Measurements from ENCODE around the gene USP32. TPM values are rescaled to one million over a fixed set of nuclear protein-coding genes. Genes with fewer than 3 reads are reported as not detected.
"Not testable (repeated sequence)": the region's sequence is repeated elsewhere in the genome, so short reads cannot be mapped to it uniquely, and the experiment has no call there.

The USP32 gene
- total RNA-seq, 2 donors from 2014 or later: 27.5 to 34.2 TPM

DNA sequence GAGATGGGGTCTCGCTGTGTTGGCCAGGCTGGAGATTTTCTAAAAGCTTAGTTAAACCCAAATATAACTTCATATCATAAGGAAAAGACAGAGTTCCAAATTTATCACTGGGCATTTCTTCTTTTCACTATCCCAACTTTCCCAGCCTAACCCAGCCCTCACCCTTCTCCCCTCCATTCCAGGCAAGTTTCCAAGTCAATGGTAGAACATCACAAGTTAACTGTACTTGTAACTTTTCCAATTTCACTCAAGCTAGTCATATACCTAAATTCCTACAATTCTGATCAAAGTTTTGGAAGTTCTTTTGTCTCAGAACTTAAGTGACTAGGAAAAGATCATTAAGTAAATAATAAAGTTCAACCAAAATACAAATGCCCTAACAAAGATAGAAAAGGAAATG lies 61.2 kb downstream of the USP32 start:
- no peaks in the 10 kb centered on the region for H3K9me3 ChIP-seq (ENCODE audit: control insufficient read depth, low read length, poor library complexity, severe bottlenecking)
- H3K4me1 Mint-ChIP-seq: peaks cover 7% of the 10 kb centered on the region
- ATAC-seq (no peak), DNase-seq (no peak)
- no peak overlapping the region for H3K27ac Mint-ChIP-seq
- no peaks in the 10 kb centered on the region for H3K36me3 Mint-ChIP-seq (ENCODE audit: low read depth)
- no peaks in the 10 kb centered on the region for H3K27me3 Mint-ChIP-seq
- H3K4me3 Mint-ChIP-seq: no peak overlapping the region

DNA sequence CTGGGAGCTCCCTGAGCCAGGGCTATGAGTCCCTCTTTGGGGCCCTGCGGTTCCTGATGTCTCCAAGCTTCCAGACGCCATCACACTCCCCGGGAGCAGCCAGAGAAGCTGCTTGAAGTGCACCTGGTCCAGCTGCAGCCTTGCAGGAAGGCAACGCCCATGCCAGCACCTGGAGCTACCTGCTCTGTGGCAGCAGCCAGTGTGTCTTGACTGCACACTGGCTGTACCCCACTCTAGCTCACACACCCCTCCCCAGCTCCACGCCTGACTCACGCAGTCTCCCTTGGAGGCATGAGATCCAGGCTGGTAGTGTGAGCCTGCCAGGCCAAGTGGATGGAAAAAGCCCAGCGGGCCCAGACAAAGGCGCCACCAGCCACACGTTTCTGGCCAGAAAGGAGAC lies 63.3 kb downstream of the USP32 start:
- H3K27ac Mint-ChIP-seq: no peak overlapping the region
- H3K36me3 Mint-ChIP-seq (ENCODE audit: low read depth): no peaks in the 10 kb centered on the region
- peaks cover 3% of the 10 kb centered on the region for H3K4me1 Mint-ChIP-seq
- ATAC-seq: no peak
- no peaks in the 10 kb centered on the region for H3K27me3 Mint-ChIP-seq
- H3K4me3 Mint-ChIP-seq: no peak overlapping the region
- DNase-seq: no peak
- no peaks in the 10 kb centered on the region for H3K9me3 ChIP-seq (ENCODE audit: control insufficient read depth, low read length, poor library complexity, severe bottlenecking)

DNA sequence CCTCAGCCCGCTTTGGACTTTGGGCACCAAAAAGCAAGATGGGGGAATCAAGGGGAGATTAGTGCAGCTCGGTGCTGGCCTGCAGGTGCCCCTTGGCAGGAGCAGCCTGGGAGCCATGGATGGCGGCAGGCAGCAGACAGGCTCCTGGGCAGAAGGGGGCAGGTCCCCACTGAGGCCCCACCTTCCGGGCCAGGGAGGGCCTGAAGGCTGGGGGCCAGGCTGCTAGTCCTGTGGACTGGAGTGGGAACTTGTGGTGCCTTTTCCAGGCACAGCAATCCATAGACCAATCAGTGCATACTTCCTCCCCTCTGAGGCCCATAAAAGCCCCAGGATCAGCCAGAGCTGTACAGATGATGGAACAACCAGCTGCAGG lies 64.0 kb downstream of the USP32 start:
- ATAC-seq (no peak), DNase-seq (no peak)
- no peaks in the 10 kb centered on the region for H3K9me3 ChIP-seq (ENCODE audit: control insufficient read depth, low read length, poor library complexity, severe bottlenecking)
- H3K27ac Mint-ChIP-seq: no peak overlapping the region
- H3K36me3 Mint-ChIP-seq (ENCODE audit: low read depth): no peaks in the 10 kb centered on the region
- H3K27me3 Mint-ChIP-seq: no peaks in the 10 kb centered on the region
- H3K4me1 Mint-ChIP-seq: peaks cover 6% of the 10 kb centered on the region
- no peak overlapping the region for H3K4me3 Mint-ChIP-seq

DNA sequence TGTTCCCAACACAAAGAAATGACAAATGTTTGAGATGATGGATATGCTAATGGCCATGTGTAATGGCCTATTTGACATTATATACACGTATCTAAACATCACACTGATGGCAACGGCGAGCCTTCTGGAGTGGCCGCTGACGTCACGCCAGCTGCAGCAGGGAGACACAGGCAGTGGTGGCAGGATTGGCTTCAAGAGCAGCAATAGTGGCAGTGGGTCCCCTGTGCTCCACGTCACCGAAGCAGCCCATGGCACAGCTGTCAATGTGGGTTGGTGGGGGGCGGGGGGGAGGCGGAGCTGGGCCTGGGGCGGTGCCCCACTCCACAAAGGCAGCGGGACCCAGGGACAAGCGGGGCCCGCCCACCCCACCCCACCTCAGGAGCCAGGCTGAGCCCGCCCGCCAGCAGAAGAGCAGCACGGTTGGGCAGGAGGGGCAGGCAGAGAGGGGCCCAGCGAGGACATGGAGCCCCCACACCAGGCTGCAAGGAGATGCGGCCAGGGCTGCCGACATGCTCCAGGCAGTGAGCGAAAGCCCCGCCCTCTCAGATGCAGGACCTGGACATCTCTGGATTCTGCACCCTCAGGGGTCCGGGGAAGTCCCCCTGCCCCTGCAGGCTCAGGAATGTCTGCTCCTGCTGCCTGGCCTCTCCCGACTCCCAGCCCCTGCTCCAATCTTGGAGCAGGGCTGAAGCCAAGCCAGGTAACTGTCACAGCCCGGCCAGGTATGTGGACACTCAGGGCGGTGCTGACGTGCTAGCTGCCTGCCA lies 64.6 kb downstream of the USP32 start:
- Mint-ChIP-seq H3K4me1 (peaks cover 6% of the 10 kb centered on the region), H3K36me3 (ENCODE audit: low read depth) (no peaks in the 10 kb centered on the region), H3K4me3 (no peak overlapping the region), H3K27me3 (no peaks in the 10 kb centered on the region), H3K27ac (no peak overlapping the region)
- DNase-seq (no peak), ATAC-seq (no peak)
- no peaks in the 10 kb centered on the region for H3K9me3 ChIP-seq (ENCODE audit: control insufficient read depth, low read length, poor library complexity, severe bottlenecking)

DNA sequence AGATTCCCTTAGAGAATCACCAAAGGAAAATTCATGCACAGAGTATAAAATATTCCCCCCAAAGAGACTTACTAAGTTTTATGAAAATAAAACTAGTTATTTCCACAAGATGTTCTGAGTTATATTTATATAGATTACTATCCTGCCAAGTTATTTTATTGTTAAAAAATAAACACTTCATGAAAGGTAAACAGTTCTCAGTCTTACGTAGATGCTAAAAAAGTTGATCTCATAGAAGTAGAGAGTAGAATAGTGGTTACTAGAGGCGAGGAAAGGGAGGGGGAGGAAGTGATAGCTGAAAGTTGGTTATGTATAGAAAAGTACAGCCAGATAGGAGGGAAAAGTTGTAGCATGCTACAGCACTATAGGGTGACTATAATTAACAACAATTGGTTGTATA lies 65.2 kb downstream of the USP32 start:
- no peaks in the 10 kb centered on the region for H3K36me3 Mint-ChIP-seq (ENCODE audit: low read depth)
- no peaks in the 10 kb centered on the region for H3K27me3 Mint-ChIP-seq
- H3K4me1 Mint-ChIP-seq: peaks cover 6% of the 10 kb centered on the region
- peak overlapping the region; percentile 71 for H3K27ac Mint-ChIP-seq
- ATAC-seq (no peak), DNase-seq (no peak)
- no peak overlapping the region for H3K4me3 Mint-ChIP-seq
- no peaks in the 10 kb centered on the region for H3K9me3 ChIP-seq (ENCODE audit: control insufficient read depth, low read length, poor library complexity, severe bottlenecking)

DNA sequence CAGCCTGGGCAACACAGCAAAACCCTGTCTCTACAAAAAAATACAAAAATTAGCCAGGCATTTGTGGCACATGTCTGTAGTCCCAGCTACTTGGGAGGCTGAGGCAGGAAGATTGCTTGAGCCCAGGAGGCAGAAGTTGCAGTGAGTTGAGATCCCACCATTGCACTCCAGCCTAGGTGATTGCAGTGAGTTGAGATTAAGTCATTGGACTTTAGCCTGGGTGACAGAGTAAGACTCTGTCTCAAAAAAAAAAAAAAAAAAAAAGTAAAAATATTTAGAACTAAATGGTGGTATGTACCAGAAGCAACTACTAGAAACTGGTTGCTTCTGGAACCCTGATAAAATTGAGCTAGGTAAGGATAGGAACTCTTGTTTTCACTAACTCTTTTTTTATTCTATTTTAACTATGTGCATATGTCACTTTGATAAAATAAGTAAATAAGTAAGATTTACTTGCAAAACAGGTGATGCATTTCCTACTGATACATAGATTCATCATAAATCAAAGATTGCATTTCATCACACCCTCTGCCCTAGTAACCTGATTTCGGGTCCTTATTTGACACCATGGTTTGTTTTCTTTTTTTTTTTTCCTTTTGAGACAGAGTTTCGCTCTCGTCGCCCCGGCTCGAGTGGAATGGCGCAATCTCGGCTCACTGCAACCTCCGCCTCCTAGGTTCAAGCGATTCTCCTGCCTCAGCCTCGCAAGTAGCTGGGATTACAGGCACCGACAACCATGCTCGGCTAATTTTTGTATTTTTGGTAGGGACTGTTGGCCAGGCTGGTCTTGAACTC lies 66.0 kb downstream of the USP32 start:
- no peaks in the 10 kb centered on the region for H3K36me3 Mint-ChIP-seq (ENCODE audit: low read depth)
- peak overlapping the region; percentile 71 for H3K27ac Mint-ChIP-seq
- H3K4me1 Mint-ChIP-seq: peaks cover 9% of the 10 kb centered on the region
- no peaks in the 10 kb centered on the region for H3K27me3 Mint-ChIP-seq
- no peak for DNase-seq
- no peak overlapping the region for H3K4me3 Mint-ChIP-seq
- H3K9me3 ChIP-seq (ENCODE audit: control insufficient read depth, low read length, poor library complexity, severe bottlenecking): no peaks in the 10 kb centered on the region
- no peak for ATAC-seq

DNA sequence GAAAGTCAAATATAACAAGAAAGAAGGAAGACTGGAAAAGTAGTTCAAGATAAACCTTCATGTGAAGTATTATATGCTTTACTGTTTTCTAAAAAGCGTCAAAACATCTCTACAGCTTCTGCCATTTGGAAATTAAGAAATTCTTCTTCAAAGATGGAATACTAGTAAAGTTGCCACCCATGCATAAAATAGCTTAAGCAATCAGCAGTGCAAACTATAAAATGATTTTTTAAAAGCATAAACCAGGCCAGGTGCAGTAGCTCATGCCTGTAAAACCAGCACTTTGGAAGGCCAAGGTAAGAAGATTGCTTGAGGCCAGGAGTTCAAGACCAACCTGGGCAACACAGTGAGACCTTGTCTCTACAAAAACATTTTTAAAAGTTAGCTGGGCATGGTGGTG lies 68.2 kb downstream of the USP32 start:
- ATAC-seq: no peak

DNA sequence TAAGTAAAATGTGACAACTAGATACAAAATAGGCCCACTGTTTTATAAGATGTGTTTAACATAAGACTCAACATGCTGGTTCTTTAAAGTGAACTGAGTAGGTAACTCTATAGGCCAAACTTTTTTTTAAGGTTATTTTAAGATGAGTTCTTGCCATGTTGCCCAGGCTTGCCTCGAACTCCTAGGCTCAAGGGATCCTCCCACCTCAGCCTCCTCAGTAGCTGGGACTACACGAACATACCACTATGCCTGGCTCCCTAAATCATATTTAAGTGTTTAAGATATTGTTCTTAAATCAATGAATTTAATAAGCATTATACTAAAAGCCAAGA lies 69.9 kb downstream of the USP32 start:
- Mint-ChIP-seq H3K27ac (no peak overlapping the region), H3K36me3 (ENCODE audit: low read depth) (no peaks in the 10 kb centered on the region), H3K4me3 (no peak overlapping the region), H3K4me1 (peaks cover 9% of the 10 kb centered on the region), H3K27me3 (no peaks in the 10 kb centered on the region)
- ATAC-seq: no peak
- no peaks in the 10 kb centered on the region for H3K9me3 ChIP-seq (ENCODE audit: control insufficient read depth, low read length, poor library complexity, severe bottlenecking)
- DNase-seq: no peak

More for the DNA sequence above, 68.2 kb downstream of the USP32 start:
- no peaks in the 10 kb centered on the region for H3K27me3 Mint-ChIP-seq
- peak overlapping the region; percentile 4 for H3K27ac Mint-ChIP-seq
- H3K4me3 Mint-ChIP-seq: no peak overlapping the region
- H3K9me3 ChIP-seq (ENCODE audit: control insufficient read depth, low read length, poor library complexity, severe bottlenecking): no peaks in the 10 kb centered on the region
- peaks cover 9% of the 10 kb centered on the region for H3K4me1 Mint-ChIP-seq
- no peaks in the 10 kb centered on the region for H3K36me3 Mint-ChIP-seq (ENCODE audit: low read depth)
- no peak for DNase-seq

DNA sequence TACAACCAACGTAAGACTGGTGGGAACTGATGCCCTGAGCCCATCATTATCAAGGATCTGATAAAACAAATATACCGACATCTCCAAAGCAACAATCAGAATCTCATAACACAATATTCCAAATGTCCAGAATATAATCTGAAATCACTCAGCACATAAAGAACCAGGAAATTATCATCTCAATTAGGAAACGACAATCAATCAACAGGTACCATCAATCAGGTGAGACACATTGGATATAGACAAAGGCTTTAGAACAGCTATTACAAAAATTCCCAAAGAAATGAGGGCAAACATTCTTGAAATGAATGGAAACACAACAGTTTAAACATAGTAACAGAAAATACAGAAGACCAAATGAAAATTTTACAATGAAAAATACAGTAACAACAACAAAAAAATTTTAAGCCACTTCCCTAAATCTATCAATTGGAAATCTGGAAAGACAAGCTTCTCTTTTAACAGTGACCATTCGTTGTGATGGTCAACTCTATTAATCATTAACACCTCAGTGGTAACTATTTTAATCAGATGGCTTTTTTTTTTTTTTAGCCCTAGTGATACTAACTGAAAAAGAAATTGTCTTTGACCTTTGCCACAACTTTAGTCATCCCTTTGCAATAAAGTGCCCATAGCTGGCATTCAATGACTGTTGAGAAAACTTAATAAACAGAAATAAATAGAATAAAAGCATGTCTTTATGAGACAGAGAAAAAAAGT lies 70.4 kb downstream of the USP32 start:
- no peaks in the 10 kb centered on the region for H3K27me3 Mint-ChIP-seq

DNA sequence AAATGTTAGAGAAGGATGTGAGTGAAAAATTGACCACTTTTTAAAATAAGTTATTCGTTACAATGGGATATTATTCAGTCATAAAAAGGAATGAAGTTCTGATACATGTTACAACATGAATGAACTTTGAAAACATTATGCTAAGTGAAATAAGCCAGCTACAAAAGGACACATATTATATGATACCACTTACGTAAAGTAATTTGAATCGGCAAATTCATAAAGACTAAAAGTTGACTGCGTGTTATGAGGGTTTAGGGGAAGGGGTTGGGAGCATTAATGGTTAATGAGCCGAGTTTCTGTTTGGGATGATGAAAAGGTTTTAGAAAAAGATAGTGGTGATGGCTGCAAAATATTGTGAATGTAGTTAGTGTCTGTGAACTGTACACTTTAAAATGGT lies 73.1 kb downstream of the USP32 start:
- H3K27ac Mint-ChIP-seq: no peak overlapping the region
- no peaks in the 10 kb centered on the region for H3K9me3 ChIP-seq (ENCODE audit: control insufficient read depth, low read length, poor library complexity, severe bottlenecking)
- DNase-seq: no peak
- no peaks in the 10 kb centered on the region for H3K27me3 Mint-ChIP-seq
- peaks cover 4% of the 10 kb centered on the region for H3K36me3 Mint-ChIP-seq (ENCODE audit: low read depth)
- no peak for ATAC-seq
- no peak overlapping the region for H3K4me3 Mint-ChIP-seq
- H3K4me1 Mint-ChIP-seq: peaks cover 17% of the 10 kb centered on the region

More for the DNA sequence above, 70.4 kb downstream of the USP32 start:
- H3K4me1 Mint-ChIP-seq: peaks cover 9% of the 10 kb centered on the region
- no peaks in the 10 kb centered on the region for H3K9me3 ChIP-seq (ENCODE audit: control insufficient read depth, low read length, poor library complexity, severe bottlenecking)
- peaks cover 4% of the 10 kb centered on the region for H3K36me3 Mint-ChIP-seq (ENCODE audit: low read depth)
- no peak overlapping the region for H3K27ac Mint-ChIP-seq
- ATAC-seq (no peak), DNase-seq (no peak)
- H3K4me3 Mint-ChIP-seq: no peak overlapping the region

DNA sequence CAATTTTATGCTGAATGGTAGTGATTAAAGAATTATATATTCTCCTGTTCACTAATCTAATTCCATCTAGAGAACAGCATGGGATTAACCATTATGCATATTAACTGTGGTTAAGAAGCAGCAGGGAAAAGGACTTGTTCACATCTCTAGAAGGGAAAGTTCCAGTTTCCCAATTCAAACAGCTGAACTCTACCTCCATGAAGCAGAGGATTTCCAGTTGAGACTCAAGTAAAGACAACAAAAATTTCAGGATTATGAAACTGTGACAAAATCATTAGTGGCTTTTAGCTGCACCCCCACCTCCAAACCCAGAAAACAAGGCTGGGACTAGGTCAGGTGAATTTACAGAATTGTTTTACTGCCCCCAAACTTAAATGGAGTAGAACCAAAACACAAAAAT lies 73.6 kb downstream of the USP32 start:
- H3K9me3 ChIP-seq (ENCODE audit: control insufficient read depth, low read length, poor library complexity, severe bottlenecking): no peaks in the 10 kb centered on the region
- H3K27ac Mint-ChIP-seq: no peak overlapping the region
- H3K4me3 Mint-ChIP-seq: no peak overlapping the region
- ATAC-seq (no peak), DNase-seq (no peak)
- H3K27me3 Mint-ChIP-seq: no peaks in the 10 kb centered on the region
- peaks cover 17% of the 10 kb centered on the region for H3K4me1 Mint-ChIP-seq
- H3K36me3 Mint-ChIP-seq (ENCODE audit: low read depth): peaks cover 4% of the 10 kb centered on the region

DNA sequence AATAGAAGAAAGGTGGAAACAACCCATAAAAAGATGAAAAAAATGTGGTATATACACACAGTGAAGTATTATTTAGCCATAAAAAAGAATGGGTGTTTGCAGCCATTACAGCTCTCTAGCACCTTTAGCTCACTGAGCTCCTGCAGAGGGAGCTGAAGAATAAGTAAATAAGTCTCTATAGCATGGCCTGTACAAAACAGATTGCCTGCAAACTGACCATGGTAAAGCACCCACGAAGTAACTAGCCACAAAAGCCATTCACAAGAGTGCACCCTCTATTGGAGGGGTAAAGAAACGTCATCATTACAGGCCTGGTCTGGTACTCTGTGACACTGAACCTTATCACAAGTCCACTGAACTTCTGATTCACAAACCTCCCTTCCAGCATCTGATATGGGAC lies 76.3 kb downstream of the USP32 start:
- H3K4me1 Mint-ChIP-seq: peaks cover 15% of the 10 kb centered on the region
- H3K4me3 Mint-ChIP-seq: no peak overlapping the region
- no peaks in the 10 kb centered on the region for H3K27me3 Mint-ChIP-seq
- H3K27ac Mint-ChIP-seq: no peak overlapping the region
- ATAC-seq: no peak
- H3K9me3 ChIP-seq (ENCODE audit: control insufficient read depth, low read length, poor library complexity, severe bottlenecking): no peaks in the 10 kb centered on the region
- H3K36me3 Mint-ChIP-seq (ENCODE audit: low read depth): peaks cover 6% of the 10 kb centered on the region
- no peak for DNase-seq

DNA sequence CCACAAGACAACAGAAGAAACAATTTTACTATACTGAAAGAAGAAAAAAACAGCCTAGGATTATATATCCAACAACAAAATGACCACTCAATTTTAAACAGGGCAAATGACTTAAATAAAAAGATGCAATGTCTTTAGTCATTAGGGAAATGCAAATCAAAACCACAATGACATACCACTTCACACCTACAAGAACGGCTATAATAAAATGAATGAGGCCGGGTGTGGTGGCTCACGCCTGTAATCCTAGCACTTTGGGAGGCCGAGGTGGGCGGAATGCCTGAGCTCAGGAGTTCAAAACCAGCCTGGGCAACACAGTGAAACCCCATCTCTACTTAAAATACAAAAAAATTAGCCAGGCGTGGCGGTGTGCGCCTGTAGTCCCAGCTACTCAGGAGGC lies 77.0 kb downstream of the USP32 start:
- not testable (repeated sequence) for H3K27ac Mint-ChIP-seq; H3K4me3 Mint-ChIP-seq; H3K27me3 Mint-ChIP-seq; H3K9me3 ChIP-seq (ENCODE audit: control insufficient read depth, low read length, poor library complexity, severe bottlenecking); H3K36me3 Mint-ChIP-seq (ENCODE audit: low read depth); DNase-seq; ATAC-seq
- H3K4me1 Mint-ChIP-seq: peaks cover 15% of the 10 kb centered on the region

Measured in T-helper 17 cell (primary cell).